HG03175 (cell line): ENCODE results near the gene SCRG1.

Source experiments
- ATAC-seq: cut with Tn5 transposase; IDR thresholded peaks from one replicate; pipeline ENCODE4 v1.9.1; 2021; ENCODE audit warnings: mild to moderate bottlenecking, moderate library complexity; ENCODE audit not compliant: unreplicated experiment

The SCRG1 gene

DNA sequence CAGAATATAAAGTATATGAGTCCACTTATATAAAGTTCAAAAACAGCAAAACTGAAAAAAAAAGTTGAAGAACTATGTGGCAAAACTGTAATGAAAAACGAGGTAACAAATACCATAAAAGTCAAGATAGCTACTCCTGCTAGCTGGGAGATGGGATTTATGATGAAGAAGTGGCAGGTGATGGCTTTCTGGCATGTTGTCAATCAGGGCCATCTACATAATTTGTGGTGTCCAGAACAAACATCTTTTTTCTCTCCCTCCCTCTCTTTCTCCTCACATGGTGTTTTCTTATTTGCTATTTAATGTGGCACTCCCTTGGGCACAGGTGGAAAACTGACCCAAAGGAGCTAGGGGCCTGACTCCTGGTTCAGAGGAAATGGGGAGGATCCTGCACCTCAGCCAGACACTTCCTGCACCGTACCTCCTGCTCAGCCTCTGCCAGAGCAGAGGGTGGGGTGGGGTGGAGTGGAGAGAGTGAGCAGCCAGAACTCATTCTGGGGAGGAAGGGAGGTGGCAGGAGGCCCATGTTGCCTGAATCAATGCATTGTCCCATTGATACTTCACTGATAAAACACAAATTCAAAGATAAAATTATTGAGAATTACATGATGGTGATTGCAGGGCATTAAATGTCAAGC, 33.4 kb downstream of the SCRG1 start:
- no peak for ATAC-seq

DNA sequence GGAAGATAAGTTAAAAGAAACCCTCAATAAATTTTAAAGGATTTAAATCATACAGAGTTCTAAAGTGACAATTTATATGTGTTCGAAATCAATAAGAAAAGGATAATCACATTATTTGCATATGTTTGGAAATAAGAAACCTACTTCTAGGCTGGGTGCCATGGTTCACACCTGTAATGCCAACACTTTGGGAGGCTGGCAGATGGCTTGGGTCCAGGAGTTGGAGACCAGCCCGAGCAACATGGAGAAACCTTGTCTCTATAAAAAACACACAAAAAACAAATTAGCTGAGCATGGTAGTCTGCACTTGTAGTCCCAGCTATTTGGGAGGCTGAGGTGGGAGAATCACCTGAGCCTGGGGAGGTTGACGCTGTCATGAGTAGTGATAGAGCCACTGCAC, 36.2 kb downstream of the SCRG1 start:
- ATAC-seq: no peak

DNA sequence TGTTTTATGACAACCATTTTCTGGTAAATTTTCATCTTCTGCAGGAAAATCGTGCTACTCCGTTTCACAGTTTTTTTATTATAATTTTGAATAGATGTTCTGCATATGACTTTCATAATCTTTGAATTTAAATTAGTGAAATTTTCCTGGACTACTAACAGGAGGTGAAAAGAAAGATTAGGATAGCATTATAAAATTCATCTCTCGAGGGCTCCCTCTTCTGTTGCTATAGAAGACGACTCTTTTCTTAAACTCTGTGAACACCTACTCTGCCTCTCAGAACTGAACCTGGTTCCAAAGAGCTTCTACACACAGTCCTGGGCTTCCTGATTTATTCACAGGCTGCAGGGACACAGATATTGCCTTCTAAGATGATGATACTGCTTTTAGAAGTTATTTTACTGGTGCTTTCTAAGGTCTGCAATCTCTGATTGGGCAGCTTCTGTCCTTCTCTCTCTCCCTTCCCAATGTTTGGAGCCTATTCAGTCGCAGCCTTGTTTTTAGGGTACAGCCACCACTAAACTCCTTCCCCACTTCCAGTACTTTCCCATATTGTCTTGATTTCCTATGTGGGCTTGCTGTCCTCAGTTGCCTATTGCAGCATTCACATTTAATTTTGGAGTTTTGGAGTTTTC, 38.2 kb downstream of the SCRG1 start:
- no peak for ATAC-seq

DNA sequence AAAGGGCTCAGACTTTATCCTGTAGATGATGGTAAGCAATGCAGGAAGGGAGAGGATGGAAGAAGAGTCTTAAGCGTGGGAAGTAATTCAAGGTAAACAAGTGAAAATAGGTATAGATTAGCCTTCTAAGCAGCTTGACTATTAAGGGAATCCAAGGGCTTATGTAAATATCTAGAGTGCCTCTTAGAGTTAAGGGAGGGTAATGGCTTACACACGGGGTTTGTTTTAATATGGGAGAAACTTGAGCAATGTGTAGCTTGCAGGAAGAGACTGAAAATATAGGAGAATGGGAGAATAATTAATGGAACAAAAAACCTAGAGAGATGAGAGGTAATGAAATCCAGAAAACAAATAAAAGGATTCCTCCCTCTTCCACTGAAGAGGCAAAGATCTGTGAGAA, 41.0 kb downstream of the SCRG1 start:
- no peak for ATAC-seq

DNA sequence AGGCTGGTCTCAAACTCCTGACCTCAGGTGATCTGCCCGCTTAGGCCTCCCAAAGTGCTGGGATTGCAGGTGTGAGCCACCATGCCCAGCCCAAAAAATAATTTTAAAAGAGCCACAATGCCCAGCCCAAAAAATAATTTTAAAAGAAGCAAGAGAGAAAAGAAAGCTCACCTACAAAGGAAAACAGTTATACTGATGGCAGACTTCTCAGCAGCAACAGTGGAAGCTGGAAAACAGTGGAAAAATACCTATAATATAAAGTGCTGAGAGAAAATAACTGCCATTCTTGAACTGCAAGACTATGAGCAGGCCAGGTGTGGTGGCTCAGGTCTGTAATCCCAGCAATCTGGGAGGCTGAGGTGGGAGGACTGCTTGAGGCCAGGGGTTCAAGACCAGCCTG, 51.4 kb downstream of the SCRG1 start:
- ATAC-seq: no peak

DNA sequence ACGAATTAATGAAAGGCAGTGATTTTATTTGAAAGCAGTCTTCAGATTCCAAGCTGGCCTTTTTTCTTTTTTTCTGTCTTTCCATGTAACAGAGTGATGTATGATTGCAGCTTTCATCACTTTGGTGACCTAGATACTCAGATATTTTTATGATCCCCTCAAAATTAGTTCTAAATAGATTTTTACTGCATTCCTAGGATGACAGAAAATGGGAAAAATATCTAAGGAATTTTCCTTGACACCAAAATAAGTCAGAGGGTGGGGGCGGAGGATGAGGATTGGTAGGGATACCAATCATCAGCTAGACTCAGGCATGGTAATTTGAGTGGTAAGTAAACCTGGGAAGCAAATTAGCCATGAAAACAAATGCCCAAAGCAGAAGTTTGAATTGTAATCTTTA, 52.8 kb downstream of the SCRG1 start:
- ATAC-seq: no peak

DNA sequence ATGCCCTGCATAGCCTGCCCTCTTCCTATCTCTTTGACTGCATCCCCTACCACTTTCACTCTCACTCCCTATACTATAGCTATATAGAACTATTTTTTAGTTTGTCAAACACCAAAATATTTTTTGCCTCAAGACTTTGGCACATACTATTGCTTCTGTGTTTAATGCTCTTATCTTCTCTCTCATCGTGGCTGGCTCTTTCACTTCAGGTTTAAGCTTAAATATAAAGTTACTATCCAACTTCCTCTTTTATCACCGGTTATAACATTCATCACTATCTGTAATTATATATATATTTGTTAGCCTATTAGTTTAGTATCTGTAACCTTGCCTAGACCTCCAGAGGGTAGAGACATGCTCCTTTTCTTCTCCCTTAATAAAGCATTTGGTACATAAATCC, 53.3 kb downstream of the SCRG1 start:
- ATAC-seq: no peak

DNA sequence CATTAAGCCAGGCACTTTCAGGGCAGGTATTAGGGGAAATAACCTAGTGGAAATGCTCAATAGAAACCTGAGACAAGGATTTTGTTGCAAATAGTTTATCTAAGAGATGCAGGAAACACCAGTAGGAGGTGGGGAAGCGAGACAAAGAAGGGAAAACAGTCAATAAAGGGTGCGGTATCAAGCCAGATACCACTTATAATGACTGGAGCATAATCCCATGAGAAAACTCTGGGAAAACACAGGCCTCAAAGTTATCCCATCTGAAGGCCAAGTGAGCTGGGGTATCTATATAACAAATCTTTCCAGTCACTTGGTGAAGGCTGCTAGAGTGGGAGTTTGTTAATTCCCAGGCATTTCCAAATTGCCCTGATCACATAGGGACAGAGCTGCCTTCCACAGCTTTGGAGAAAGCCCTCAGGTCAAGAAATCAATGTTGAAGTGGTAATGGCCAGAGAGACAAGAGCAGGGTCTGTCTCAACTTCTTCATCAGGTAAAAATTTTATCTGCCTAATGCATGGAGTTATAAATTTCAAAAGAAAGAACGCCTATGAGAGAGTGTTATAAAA, 55.0 kb downstream of the SCRG1 start:
- no peak for ATAC-seq

DNA sequence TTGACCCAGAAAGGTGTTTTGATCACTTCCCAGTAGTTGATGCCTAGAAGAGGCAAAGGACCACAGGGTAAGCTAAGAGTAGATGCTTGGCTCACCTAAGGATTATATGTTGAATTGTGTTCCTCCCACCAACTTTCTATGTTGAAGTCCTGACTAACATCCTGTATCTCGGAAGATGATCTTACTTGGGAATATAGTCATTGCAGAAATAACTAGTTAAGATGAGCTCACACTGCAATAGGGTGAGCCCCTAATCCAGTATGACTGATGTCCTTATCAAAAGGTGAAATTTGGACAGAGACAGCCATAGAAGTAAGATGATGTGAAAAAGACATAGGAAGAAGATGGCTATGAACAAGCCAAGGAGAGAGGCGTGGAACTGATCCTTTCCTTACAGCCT, 61.5 kb downstream of the SCRG1 start:
- no peak for ATAC-seq

DNA sequence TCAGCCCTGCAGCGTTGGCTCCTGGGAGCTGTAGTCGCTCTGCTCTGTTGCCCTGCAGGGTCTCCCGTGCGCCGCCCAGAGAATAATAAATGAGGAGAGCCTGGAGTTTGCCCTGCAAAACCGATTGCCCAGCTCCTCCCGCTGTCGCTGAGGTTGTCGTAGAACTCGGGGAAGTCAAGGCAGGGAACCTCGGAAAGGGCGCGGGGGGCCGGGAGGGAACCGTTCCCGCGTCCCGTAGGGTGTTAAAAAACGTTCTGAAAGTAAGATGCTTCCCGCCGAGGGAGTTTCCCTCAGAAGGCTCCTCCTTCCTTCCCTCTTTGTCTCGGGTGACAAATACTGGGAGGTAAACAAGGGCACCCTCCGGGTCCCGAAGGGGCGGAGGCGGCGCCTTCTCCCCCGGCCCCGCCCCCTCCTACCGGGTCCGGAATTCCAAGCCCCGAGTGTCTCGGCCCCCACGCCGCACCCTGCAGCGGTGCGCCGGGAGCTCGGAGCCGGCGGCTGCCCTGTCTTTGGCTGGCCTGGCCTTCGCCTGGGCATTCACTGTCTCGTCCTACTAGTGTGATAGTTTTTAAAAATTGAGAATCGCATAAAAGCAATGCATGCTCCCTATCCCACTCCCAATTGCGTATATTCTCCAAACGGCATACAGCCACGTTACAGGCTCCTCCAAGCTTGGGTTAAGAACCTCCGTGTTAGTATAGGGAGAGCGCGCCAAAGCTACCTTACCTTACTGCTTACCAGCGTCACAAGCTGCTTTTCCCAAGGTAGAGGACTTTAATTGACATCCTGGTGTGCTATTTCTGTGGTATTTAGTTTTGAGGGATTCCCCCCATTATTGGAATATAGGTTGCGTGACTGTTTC, 63.8 kb downstream of the SCRG1 start:
- peak; percentile 25 for ATAC-seq
